HepG2 (cell line): ENCODE measurements around the gene PGAP3. TPM values are rescaled to one million over a fixed set of nuclear protein-coding genes. Genes with fewer than 3 reads are reported as not detected.

Experiments used
- AHDC1 ChIP-seq: sonication (generic); formaldehyde crosslinking; IDR thresholded peaks from 2 replicates; pipeline ENCODE4 v1.5.1; 2020; ENCODE audit warnings: mild to moderate bottlenecking, missing genetic modification reagents, borderline replicate concordance
- CHCHD3 ChIP-seq: sonication (generic); formaldehyde crosslinking; IDR thresholded peaks from 2 replicates; pipeline ENCODE4 v1.8.0; 2022; ENCODE audit warnings: mild to moderate bottlenecking, missing genetic modification reagents, moderate library complexity
- E2F5 ChIP-seq: sonication (generic); formaldehyde crosslinking; conservative IDR thresholded peaks from 2 replicates; pipeline ENCODE4 v1.4.0; 2020; ENCODE audit warnings: missing genetic modification reagents
- HNRNPLL ChIP-seq: fragments of 200-400 bp; formaldehyde crosslinking; IDR thresholded peaks from 2 replicates; pipeline ENCODE4 v1.6.1; 2017; ENCODE audit warnings: mild to moderate bottlenecking, low read depth, low read length; ENCODE audit not compliant: poor library complexity, severe bottlenecking
- HOXD1 ChIP-seq: sonication (generic); formaldehyde crosslinking; IDR thresholded peaks from 2 replicates; pipeline ENCODE4 v1.5.0; 2020; ENCODE audit warnings: missing genetic modification reagents
- NR0B2 ChIP-seq: sonication (generic); formaldehyde crosslinking; IDR thresholded peaks from 2 replicates; pipeline ENCODE4 v1.4.0; 2020; ENCODE audit warnings: mild to moderate bottlenecking, missing genetic modification reagents
- PCBP1 ChIP-seq: fragments of 200-400 bp; formaldehyde crosslinking; IDR thresholded peaks from 2 replicates; pipeline ENCODE4 v1.6.1; 2017; ENCODE audit warnings: mild to moderate bottlenecking, low read depth, low read length, borderline replicate concordance
- PCBP2 ChIP-seq: fragments of 200-400 bp; formaldehyde crosslinking; optimal IDR thresholded peaks from 2 replicates; pipeline ENCODE3; 2018; ENCODE audit warnings: low read length, low read depth; ENCODE audit not compliant: poor library complexity, severe bottlenecking
- POLR2AphosphoS5 ChIP-seq: IDR thresholded peaks from 2 replicates; pipeline ENCODE4 v1.6.1; 2012; ENCODE audit warnings: low read depth, low read length
- SAFB2 ChIP-seq: sonication (generic); formaldehyde crosslinking; IDR thresholded peaks from 2 replicates; pipeline ENCODE4 v1.5.1; 2020; ENCODE audit warnings: missing genetic modification reagents, low read depth, mild to moderate bottlenecking, borderline replicate concordance
- SMAD3 ChIP-seq: sonication (generic); formaldehyde crosslinking; IDR thresholded peaks from 2 replicates; pipeline ENCODE4 v1.4.0; 2020; ENCODE audit warnings: missing genetic modification reagents
- SOX13 ChIP-seq, 3 experiments: fragments of 450-650 bp in 1 of 3; sonication (generic) in 1 of 3; formaldehyde crosslinking in 1 of 3; IDR thresholded peaks in 2 of 3; conservative IDR thresholded peaks in 1 of 3; 2 replicates each; pipeline versions ENCODE4 v1.5.0 to v1.6.1; 2016 to 2020; ENCODE audit warnings: antibody characterized with exemption in 1 of 3, mild to moderate bottlenecking in 1 of 3, missing compliant biosample characterization in 1 of 3, missing genetic modification reagents in 1 of 3, moderate library complexity in 1 of 3
- SRSF4 ChIP-seq: fragments of 200-400 bp; formaldehyde crosslinking; IDR thresholded peaks from one replicate; pipeline ENCODE4 v1.6.1; 2018; ENCODE audit warnings: mild to moderate bottlenecking, low read depth, low read length, moderate library complexity; ENCODE audit not compliant: poor library complexity, severe bottlenecking
- ZBTB38 ChIP-seq: sonication (generic); formaldehyde crosslinking; IDR thresholded peaks from 2 replicates; pipeline ENCODE4 v1.5.1; 2020; ENCODE audit warnings: mild to moderate bottlenecking, missing genetic modification reagents
- ZBTB7A ChIP-seq: sonication (generic); formaldehyde crosslinking; IDR thresholded peaks from 2 replicates; pipeline ENCODE4 v1.8.0; 2022; ENCODE audit warnings: mild to moderate bottlenecking, missing genetic modification reagents
- ZBTB7B ChIP-seq: sonication (generic); formaldehyde crosslinking; IDR thresholded peaks from 2 replicates; pipeline ENCODE4 v1.4.0; 2020; ENCODE audit warnings: missing genetic modification reagents
- ZC3H4 ChIP-seq: sonication (generic); formaldehyde crosslinking; IDR thresholded peaks from 2 replicates; pipeline ENCODE4 v1.4.0; 2020; ENCODE audit warnings: missing genetic modification reagents, borderline replicate concordance
- ZMAT3 ChIP-seq: sonication (generic); formaldehyde crosslinking; conservative IDR thresholded peaks from 2 replicates; pipeline ENCODE4 v1.7.0; 2021; ENCODE audit warnings: missing genetic modification reagents
- ZNF251 ChIP-seq: sonication (generic); formaldehyde crosslinking; IDR thresholded peaks from 2 replicates; pipeline ENCODE4 v1.9.0; 2021; ENCODE audit warnings: mild to moderate bottlenecking, missing genetic modification reagents
- ZNF644 ChIP-seq: IDR thresholded peaks from 2 replicates; pipeline ENCODE4 v1.6.1; 2016; ENCODE audit warnings: low read depth
- ZSCAN12 ChIP-seq: sonication (generic); formaldehyde crosslinking; IDR thresholded peaks from 2 replicates; pipeline ENCODE4 v1.9.0; 2021; ENCODE audit warnings: mild to moderate bottlenecking, missing genetic modification reagents
- polyA plus RNA-seq, 8 experiments: library from polyadenylated mRNA; depleted of rRNA in 3 of 8; stranded (reverse) in 7 of 8; unstranded in 1 of 8; fragments of >200 nt; fragmentation: Illumina TruSeq in 4 of 8; extraction: Trizol in 4 of 8; gene quantifications; 2 replicates each; pipeline versions ENCODE4 v1.2.1 to v1.2.3, GENCODE V29; 2011 to 2016; ENCODE audit warnings: low read depth in 4 of 8, missing spikeins in 1 of 8, mixed read lengths in 1 of 8; ENCODE audit not compliant: insufficient read depth in 1 of 8
- total RNA-seq, 5 experiments: library from RNA; depleted of rRNA; stranded (reverse); fragments of >200 nt; fragmentation: Illumina TruSeq; extraction: Trizol; gene quantifications; 2 replicates each; pipeline ENCODE4 v1.2.3, GENCODE V29; 2016; ENCODE audit warnings: low read depth in 1 of 5

PGAP3 gene
- total and polyA plus RNA-seq, 2 of the 13 experiments (the other 11 are each of a cell fraction or from before 2014, with no cell fraction given) = 11.9 to 14.6 TPM

- 0 out of 2 replicates have a peak, but pooled peaks have one; percentile 10 for TF ChIP-seq SOX13 (IDR thresholded peaks at IDR 0.05)
- peak in 1 of 2 experiments; percentile 55; a peak in 2 of 4 replicates for TF ChIP-seq SOX13 (CRISPR knock-in tag; conservative IDR thresholded peaks at IDR 0.05 in 1 of 2, IDR thresholded peaks at IDR 0.05 in 1 of 2)
- no peak for TF ChIP-seq ZNF251
- peak; percentile 88 for TF ChIP-seq ZBTB38 (CRISPR knock-in tag)
- 0 out of 2 replicates have a peak, but pooled peaks have one; percentile 53 for TF ChIP-seq PCBP1
- peak; percentile 91 for TF ChIP-seq ZBTB7B (CRISPR knock-in tag)
- TF ChIP-seq ZBTB7A (CRISPR knock-in tag) = peak; percentile 88; the same call in 1 of the 2 replicates
- TF ChIP-seq ZSCAN12 (CRISPR knock-in tag) = peak; percentile 90; the same call in 1 of the 2 replicates
- no peak for TF ChIP-seq PCBP2
- TF ChIP-seq SAFB2 (CRISPR knock-in tag) = peak; percentile 95; the same call in 1 of the 2 replicates
- 0 out of 2 replicates have a peak, but pooled peaks have one; percentile 29 for TF ChIP-seq ZC3H4 (CRISPR knock-in tag)
- TF ChIP-seq E2F5 (CRISPR knock-in tag) = 0 out of 2 replicates have a peak, but pooled peaks have one; percentile 21
- peak; percentile 56 for TF ChIP-seq AHDC1 (CRISPR knock-in tag)
- TF ChIP-seq HNRNPLL = peak; percentile 92
- peak; percentile 81; the same call in 1 of the 2 replicates for TF ChIP-seq CHCHD3
- TF ChIP-seq ZMAT3 (CRISPR knock-in tag) = peak; percentile 67
- peak; percentile 92 for TF ChIP-seq HOXD1 (CRISPR knock-in tag)
- peak; percentile 67 for TF ChIP-seq SMAD3 (CRISPR knock-in tag)
- TF ChIP-seq SRSF4 = no peak
- peak; percentile 93 for TF ChIP-seq POLR2AphosphoS5
- TF ChIP-seq NR0B2 (CRISPR knock-in tag) = peak; percentile 94; the same call in 1 of the 2 replicates
- no peak for TF ChIP-seq ZNF644 (CRISPR knock-in tag)
Observed at GRCh38 chr17:39636927-39637736, 50.7 kb downstream of the PGAP3 start, which contains the start of gene STARD3 (continued).
